ENCODE results near the gene EWSR1. TPM values are rescaled to one million over a fixed set of nuclear protein-coding genes. Genes with fewer than 3 reads are reported as not detected.

EWSR1 gene
- total RNA-seq, 1 donor from 2014 or later = 281 TPM

GRCh38 chr22:29308791-29309262 is 40.8 kb downstream of the EWSR1 start:
- H3K4me2 ChIP-seq = no peak overlapping the region
- H4K20me1 ChIP-seq (ENCODE audit: low read depth) = peaks cover 20% of the 10 kb centered on the region
- H3K79me2 ChIP-seq (ENCODE audit: low read depth) = no peaks in the 10 kb centered on the region
- no peak overlapping the region for H2AFZ ChIP-seq (replicated peaks)
- no peak overlapping the region for H3K27ac ChIP-seq
- H3K9me3 ChIP-seq (ENCODE audit: low read depth) = no peaks in the 10 kb centered on the region
- H3K9ac ChIP-seq = no peak overlapping the region
- Mint-ChIP-seq H3K27ac (no peak overlapping the region), H3K36me3 (no peaks in the 10 kb centered on the region), H3K27me3 (ENCODE audit: insufficient read depth, low read depth) (peaks cover 19% of the 10 kb centered on the region), H3K4me1 (peaks cover 48% of the 10 kb centered on the region), H3K9me3 (no peaks in the 10 kb centered on the region), H3K4me3 (peak overlapping the region; percentile 52)
- H3K4me3 ChIP-seq = no peak overlapping the region
- peaks cover 13% of the 10 kb centered on the region for H3K4me1 ChIP-seq
- H3K27me3 ChIP-seq = peaks cover 32% of the 10 kb centered on the region
- TF ChIP-seq EZH2phosphoT487 (IDR thresholded peaks at IDR 0.05) (no peak), EZH2 (IDR thresholded peaks at IDR 0.05) (no peak), CTCF (IDR thresholded peaks at IDR 0.05) (no peak)
- no peak for DNase-seq (ENCODE audit: low spot score)
- H3K36me3 ChIP-seq = no peaks in the 10 kb centered on the region
- H3F3A ChIP-seq (ENCODE audit: low read depth) = peaks cover 18% of the 10 kb centered on the region

GRCh38 chr22:29309332-29310064 is 41.4 kb downstream of the EWSR1 start:
- peaks cover 27% of the 10 kb centered on the region for H4K20me1 ChIP-seq (ENCODE audit: low read depth)
- H3K4me1 Mint-ChIP-seq = peaks cover 51% of the 10 kb centered on the region
- H3K27me3 ChIP-seq = peaks cover 39% of the 10 kb centered on the region
- H3K27me3 Mint-ChIP-seq (ENCODE audit: insufficient read depth, low read depth) = peaks cover 25% of the 10 kb centered on the region
- H3K9me3 ChIP-seq (ENCODE audit: low read depth) = no peaks in the 10 kb centered on the region
- H3K27ac Mint-ChIP-seq = no peak overlapping the region
- H3K27ac ChIP-seq = no peak overlapping the region
- no peaks in the 10 kb centered on the region for H3K36me3 ChIP-seq
- no peak for TF ChIP-seq CTCF (IDR thresholded peaks at IDR 0.05)
- TF ChIP-seq EZH2phosphoT487 (IDR thresholded peaks at IDR 0.05) = no peak
- TF ChIP-seq EZH2 (IDR thresholded peaks at IDR 0.05) = no peak
- H3K36me3 Mint-ChIP-seq = no peaks in the 10 kb centered on the region
- H3K9ac ChIP-seq = no peak overlapping the region
- H3K9me3 Mint-ChIP-seq = peaks cover 3% of the 10 kb centered on the region
- H2AFZ ChIP-seq (replicated peaks) = no peak overlapping the region
- H3K4me2 ChIP-seq = no peak overlapping the region
- H3K4me3 ChIP-seq = no peak overlapping the region
- no peak for DNase-seq (ENCODE audit: low spot score)
- peak overlapping the region; percentile 43 for H3K4me3 Mint-ChIP-seq
- peaks cover 25% of the 10 kb centered on the region for H3F3A ChIP-seq (ENCODE audit: low read depth)
- peaks cover 19% of the 10 kb centered on the region for H3K4me1 ChIP-seq
- no peaks in the 10 kb centered on the region for H3K79me2 ChIP-seq (ENCODE audit: low read depth)

GRCh38 chr22:29310065-29310862 is 42.2 kb downstream of the EWSR1 start:
- no peak overlapping the region for H3K27ac ChIP-seq
- peaks cover 25% of the 10 kb centered on the region for H3F3A ChIP-seq (ENCODE audit: low read depth)
- H3K36me3 ChIP-seq = no peaks in the 10 kb centered on the region
- H3K79me2 ChIP-seq (ENCODE audit: low read depth) = no peaks in the 10 kb centered on the region
- Mint-ChIP-seq H3K36me3 (no peaks in the 10 kb centered on the region), H3K27ac (no peak overlapping the region), H3K4me1 (peaks cover 49% of the 10 kb centered on the region), H3K4me3 (peak overlapping the region; percentile 43), H3K27me3 (ENCODE audit: insufficient read depth, low read depth) (peaks cover 25% of the 10 kb centered on the region), H3K9me3 (peaks cover 3% of the 10 kb centered on the region)
- no peak overlapping the region for H2AFZ ChIP-seq (replicated peaks)
- H3K4me2 ChIP-seq = peak overlapping the region; percentile 6
- TF ChIP-seq EZH2 (IDR thresholded peaks at IDR 0.05) (no peak), EZH2phosphoT487 (IDR thresholded peaks at IDR 0.05) (no peak), CTCF (IDR thresholded peaks at IDR 0.05) (no peak)
- DNase-seq (ENCODE audit: low spot score) = no peak
- H3K9ac ChIP-seq = no peak overlapping the region
- H3K27me3 ChIP-seq = peaks cover 47% of the 10 kb centered on the region
- H3K4me1 ChIP-seq = peaks cover 24% of the 10 kb centered on the region
- no peak overlapping the region for H3K4me3 ChIP-seq
- no peaks in the 10 kb centered on the region for H3K9me3 ChIP-seq (ENCODE audit: low read depth)
- H4K20me1 ChIP-seq (ENCODE audit: low read depth) = peaks cover 31% of the 10 kb centered on the region
